ENCODE measurements around the gene COMT. TPM values are rescaled to one million over a fixed set of nuclear protein-coding genes. Genes with fewer than 3 reads are reported as not detected.

COMT gene
- total RNA-seq, 4 donors from 2014 or later, result 88.9 to 175 (median 108) TPM

DNA sequence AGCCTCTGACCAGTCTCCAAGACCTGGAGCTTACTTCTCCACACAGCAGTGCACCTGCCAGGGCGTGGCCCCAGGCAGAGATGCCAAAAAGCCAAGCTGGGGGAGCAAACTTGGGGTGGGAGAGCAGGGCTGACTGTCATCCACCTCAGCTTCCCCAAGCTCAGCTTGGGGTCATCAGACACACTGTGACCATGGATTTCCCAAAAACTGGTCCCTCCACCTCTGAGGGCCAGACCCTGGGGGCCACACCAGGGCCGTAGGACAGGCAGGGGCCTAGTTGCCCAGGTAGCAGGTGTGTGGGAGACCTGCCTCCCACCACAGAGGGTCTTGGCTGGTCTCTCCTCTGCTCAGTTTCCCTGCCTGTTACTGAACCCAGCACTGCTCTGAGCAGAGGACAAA, 44.4 kb downstream of the COMT start:
- Histone ChIP-seq H3K36me3 (no peaks in the 10 kb centered on the region), H3K4me3 (peak overlapping the region; percentile 43 to 60), H3K27me3 (no peaks in the 10 kb centered on the region), H3K4me1 (peaks cover 0 to 17% of the 10 kb centered on the region in 2 donors), H3K9me3 (no peaks in the 10 kb centered on the region), H3K27ac (peak overlapping the region; percentile 67 to 87)
- intact Hi-C loops (cut with DNase I; ENCODE audit: low total_unique reads), result no loop called here
- DNase-seq, result no peak
- no peak for TF ChIP-seq POLR2A (IDR thresholded peaks at IDR 0.05)
- TF ChIP-seq, protein P1, sequence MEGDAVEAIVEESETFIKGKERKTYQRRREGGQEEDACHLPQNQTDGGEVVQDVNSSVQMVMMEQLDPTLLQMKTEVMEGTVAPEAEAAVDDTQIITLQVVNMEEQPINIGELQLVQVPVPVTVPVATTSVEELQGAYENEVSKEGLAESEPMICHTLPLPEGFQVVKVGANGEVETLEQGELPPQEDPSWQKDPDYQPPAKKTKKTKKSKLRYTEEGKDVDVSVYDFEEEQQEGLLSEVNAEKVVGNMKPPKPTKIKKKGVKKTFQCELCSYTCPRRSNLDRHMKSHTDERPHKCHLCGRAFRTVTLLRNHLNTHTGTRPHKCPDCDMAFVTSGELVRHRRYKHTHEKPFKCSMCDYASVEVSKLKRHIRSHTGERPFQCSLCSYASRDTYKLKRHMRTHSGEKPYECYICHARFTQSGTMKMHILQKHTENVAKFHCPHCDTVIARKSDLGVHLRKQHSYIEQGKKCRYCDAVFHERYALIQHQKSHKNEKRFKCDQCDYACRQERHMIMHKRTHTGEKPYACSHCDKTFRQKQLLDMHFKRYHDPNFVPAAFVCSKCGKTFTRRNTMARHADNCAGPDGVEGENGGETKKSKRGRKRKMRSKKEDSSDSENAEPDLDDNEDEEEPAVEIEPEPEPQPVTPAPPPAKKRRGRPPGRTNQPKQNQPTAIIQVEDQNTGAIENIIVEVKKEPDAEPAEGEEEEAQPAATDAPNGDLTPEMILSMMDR (IDR thresholded peaks at IDR 0.05), result no peak

DNA sequence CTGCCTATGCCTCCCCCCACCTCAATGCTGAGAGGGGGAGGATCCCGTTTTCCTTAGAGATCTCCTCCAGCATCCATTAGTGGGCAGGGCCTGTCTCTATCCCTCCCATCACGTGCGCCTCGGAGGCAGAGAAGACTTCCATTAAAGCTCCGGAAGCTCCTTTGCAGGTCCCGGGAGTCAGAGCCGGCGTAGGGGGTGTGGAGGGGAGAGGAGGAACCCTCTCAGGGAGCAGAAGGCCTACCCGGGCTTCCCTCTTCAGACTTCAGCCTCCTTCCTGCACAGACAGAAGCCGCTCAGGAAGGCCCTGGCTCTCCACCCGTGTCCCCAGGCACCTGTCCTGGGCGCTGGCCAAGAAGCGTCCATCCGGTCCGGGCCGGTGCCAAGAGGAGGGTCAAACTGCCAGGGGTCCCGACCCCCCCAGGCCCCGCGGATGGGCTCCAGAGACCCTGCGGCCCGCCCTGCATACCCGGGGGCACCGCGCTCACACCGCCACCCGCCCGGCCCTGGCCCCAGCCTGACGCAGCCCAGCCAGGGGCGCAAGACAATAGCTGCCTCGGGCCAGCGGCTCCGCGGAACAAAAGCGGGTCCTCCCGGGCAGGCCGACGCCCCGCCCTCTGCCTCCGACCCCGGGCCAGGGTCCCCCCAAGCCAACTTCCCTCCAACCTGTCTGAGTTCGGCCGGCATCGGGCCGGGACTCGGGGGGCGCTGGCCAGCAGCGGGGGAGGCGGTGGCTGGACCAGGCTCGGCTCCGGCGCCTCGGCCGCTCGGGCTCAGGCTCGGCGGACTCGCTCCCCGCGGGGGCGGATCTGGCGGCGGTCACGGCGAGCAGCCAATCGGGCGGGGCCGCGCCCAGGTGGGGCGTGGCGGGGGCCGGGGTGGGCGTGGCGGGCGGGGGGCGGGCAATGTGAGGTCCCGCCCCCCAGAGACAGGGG, 45.1 kb downstream of the COMT start:
- H3K4me3 ChIP-seq, result peak overlapping the region; percentile 43 to 60
- TF ChIP-seq POLR2A (IDR thresholded peaks at IDR 0.05), result peak; percentile 52 to 85
- TF ChIP-seq, protein P1 (IDR thresholded peaks at IDR 0.05), result no peak
- DNase-seq, result peak; percentile 70 to 78
- no peaks in the 10 kb centered on the region for H3K36me3 ChIP-seq
- H3K4me1 ChIP-seq, result peaks cover 0 to 17% of the 10 kb centered on the region in 2 donors
- no peaks in the 10 kb centered on the region for H3K27me3 ChIP-seq
- intact Hi-C loops (cut with DNase I; ENCODE audit: low total_unique reads), result no loop called here
- no peaks in the 10 kb centered on the region for H3K9me3 ChIP-seq
- peak overlapping the region; percentile 67 to 87 for H3K27ac ChIP-seq

DNA sequence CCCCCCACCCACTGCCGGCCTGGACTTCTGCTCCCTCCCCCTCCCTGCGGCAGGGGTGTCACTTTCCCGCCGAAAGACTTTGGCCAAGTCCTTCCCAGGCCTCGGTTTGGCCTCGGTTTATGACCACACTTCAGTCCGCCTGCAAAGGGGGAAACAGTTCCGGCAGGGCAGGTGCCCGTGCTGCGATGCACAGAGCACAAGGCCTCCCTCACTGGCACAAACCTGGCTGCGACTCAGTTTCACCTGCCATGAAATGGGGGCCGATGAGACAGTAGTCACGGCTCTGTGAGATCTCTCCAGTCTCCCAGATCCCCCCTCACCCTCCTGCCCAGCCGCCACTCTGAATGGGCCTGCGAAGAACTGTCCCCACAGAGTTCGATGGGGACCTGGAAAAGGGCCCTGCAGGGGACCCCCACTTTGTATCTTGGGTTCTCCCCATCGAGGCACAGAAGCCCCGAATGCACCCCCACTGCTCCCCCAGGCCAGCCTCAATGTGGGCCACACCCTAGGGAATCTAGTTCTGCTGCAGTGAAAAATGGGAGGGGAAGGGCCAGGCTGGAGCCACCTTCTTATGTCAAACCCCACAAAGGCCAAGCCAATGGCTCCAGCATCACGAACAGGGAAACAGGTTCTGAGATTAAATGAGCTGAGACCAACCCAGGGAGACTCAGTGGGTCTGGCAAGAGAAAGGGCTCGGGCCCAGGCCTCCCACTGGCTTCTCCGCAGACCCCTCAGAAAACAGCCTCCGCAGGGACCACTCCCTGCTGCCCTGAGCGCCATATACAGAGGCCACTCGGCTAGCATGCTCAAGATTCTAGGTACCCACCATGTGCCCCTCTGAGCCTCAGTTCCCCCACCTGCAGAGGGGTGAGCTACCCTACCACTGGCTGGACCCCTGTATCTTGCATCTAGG, 46.1 kb downstream of the COMT start:
- Histone ChIP-seq H3K27ac (peak overlapping the region in 1 of 2 donors; percentile 87), H3K9me3 (no peaks in the 10 kb centered on the region), H3K4me3 (peak overlapping the region in 1 of 2 donors; percentile 60), H3K4me1 (peaks cover 0 to 17% of the 10 kb centered on the region in 2 donors), H3K36me3 (no peaks in the 10 kb centered on the region), H3K27me3 (no peaks in the 10 kb centered on the region)
- peak in 1 of 2 donors; percentile 53 for DNase-seq
- intact Hi-C loops (cut with DNase I; ENCODE audit: low total_unique reads), result no loop called here
- TF ChIP-seq POLR2A (IDR thresholded peaks at IDR 0.05), result no peak
- TF ChIP-seq, protein P1 (IDR thresholded peaks at IDR 0.05), result no peak

DNA sequence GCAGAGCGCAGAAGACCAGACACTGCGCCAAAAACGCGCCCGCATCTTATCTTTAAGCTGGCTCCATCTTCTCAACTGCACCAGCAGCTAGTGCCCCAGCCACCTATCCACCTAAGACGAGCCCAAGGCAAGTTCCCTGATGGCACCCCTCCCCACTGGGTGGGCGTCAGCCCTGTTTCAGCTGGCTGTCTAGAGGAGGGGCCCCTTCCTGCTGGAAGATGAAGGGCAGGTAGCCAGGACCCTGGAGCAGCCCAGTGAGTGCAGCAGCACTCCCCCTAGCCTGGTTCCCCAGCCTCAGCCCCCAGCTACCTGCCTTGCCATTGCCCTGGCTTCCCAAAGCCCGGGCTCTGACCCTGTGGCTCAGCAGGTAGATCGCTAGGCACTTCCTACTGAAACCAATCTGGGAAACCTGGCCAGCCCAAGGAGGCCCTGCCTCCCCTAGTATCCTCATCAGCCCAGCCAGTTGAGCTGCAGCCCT, 46.8 kb downstream of the COMT start:
- DNase-seq, result no peak
- Histone ChIP-seq H3K27ac (no peak overlapping the region), H3K27me3 (no peaks in the 10 kb centered on the region), H3K4me1 (peaks cover 0 to 17% of the 10 kb centered on the region in 2 donors), H3K4me3 (no peak overlapping the region), H3K36me3 (no peaks in the 10 kb centered on the region), H3K9me3 (no peaks in the 10 kb centered on the region)
- no peak for TF ChIP-seq POLR2A (IDR thresholded peaks at IDR 0.05)
- TF ChIP-seq, protein P1 (IDR thresholded peaks at IDR 0.05), result no peak
- intact Hi-C loops (cut with DNase I; ENCODE audit: low total_unique reads), result no loop called here
